ENCODE measurements around the gene GRIP2. TPM values are rescaled to one million over a fixed set of nuclear protein-coding genes. Genes with fewer than 3 reads are reported as not detected.

The GRIP2 gene
- total RNA-seq, 1 donor from 2014 or later, result 3.3 TPM

- Histone ChIP-seq H3K4me1 (ENCODE audit: insufficient read depth, low read length) (peaks cover 43% of the 10 kb centered on the region), H3K9ac (ENCODE audit: low read length) (no peak overlapping the region), H3K36me3 (ENCODE audit: insufficient read depth, low read length) (no peaks in the 10 kb centered on the region), H3K4me3 (ENCODE audit: insufficient read depth, low read depth, low read length) (no peak overlapping the region), H3K9me3 (ENCODE audit: insufficient read depth, low read depth, low read length) (no peaks in the 10 kb centered on the region), H3K27ac (ENCODE audit: low read depth, low read length) (no peak overlapping the region), H3K4me2 (ENCODE audit: low read length) (no peak overlapping the region), H3K27me3 (ENCODE audit: insufficient read depth, low read length) (no peaks in the 10 kb centered on the region), H4K20me1 (ENCODE audit: insufficient read depth, low read length) (no peaks in the 10 kb centered on the region), H3K79me2 (ENCODE audit: insufficient read depth, low read length) (no peaks in the 10 kb centered on the region), H2AFZ (ENCODE audit: low read depth, low read length) (no peak overlapping the region)
- no peak overlapping the region for H3K4me3 Mint-ChIP-seq (ENCODE audit: unreplicated experiment)
- no peak for DNase-seq (ENCODE audit: low read depth)
- no peak for TF ChIP-seq EZH2 (IDR thresholded peaks at IDR 0.05; ENCODE audit: insufficient read depth, low read length)
- no peak for TF ChIP-seq CTCF (IDR thresholded peaks at IDR 0.05; ENCODE audit: insufficient read depth, low read depth, low read length)
- no peaks in the 10 kb centered on the region for H3K27me3 Mint-ChIP-seq (ENCODE audit: low read depth, unreplicated experiment)
- H3K9me3 Mint-ChIP-seq (ENCODE audit: unreplicated experiment), result peaks cover 2% of the 10 kb centered on the region
- no peak for FAIRE-seq
- H3K4me1 Mint-ChIP-seq (ENCODE audit: low read depth, unreplicated experiment), result peaks cover 38% of the 10 kb centered on the region
- peaks cover 4% of the 10 kb centered on the region for H3K36me3 Mint-ChIP-seq (ENCODE audit: low read depth, unreplicated experiment)
- no peak overlapping the region for H3K27ac Mint-ChIP-seq (ENCODE audit: unreplicated experiment)
Measured at GRCh38 chr3:14459384-14459783, 80.8 kb downstream of the GRIP2 start.

- no peak overlapping the region for H3K27ac Mint-ChIP-seq (ENCODE audit: unreplicated experiment)
- H3K4me3 ChIP-seq (ENCODE audit: insufficient read depth, low read depth, low read length), result no peak overlapping the region
- peaks cover 2% of the 10 kb centered on the region for H3K9me3 Mint-ChIP-seq (ENCODE audit: unreplicated experiment)
- peaks cover 42% of the 10 kb centered on the region for H3K4me1 Mint-ChIP-seq (ENCODE audit: low read depth, unreplicated experiment)
- no peak overlapping the region for H3K27ac ChIP-seq (ENCODE audit: low read depth, low read length)
- H3K36me3 Mint-ChIP-seq (ENCODE audit: low read depth, unreplicated experiment), result peaks cover 8% of the 10 kb centered on the region
- H3K4me3 Mint-ChIP-seq (ENCODE audit: unreplicated experiment), result no peak overlapping the region
- H3K27me3 Mint-ChIP-seq (ENCODE audit: low read depth, unreplicated experiment), result no peaks in the 10 kb centered on the region
- H3K79me2 ChIP-seq (ENCODE audit: insufficient read depth, low read length), result no peaks in the 10 kb centered on the region
- H3K4me2 ChIP-seq (ENCODE audit: low read length), result no peak overlapping the region
- H4K20me1 ChIP-seq (ENCODE audit: insufficient read depth, low read length), result no peaks in the 10 kb centered on the region
- no peaks in the 10 kb centered on the region for H3K36me3 ChIP-seq (ENCODE audit: insufficient read depth, low read length)
- no peak for DNase-seq (ENCODE audit: low read depth)
- H3K9me3 ChIP-seq (ENCODE audit: insufficient read depth, low read depth, low read length), result no peaks in the 10 kb centered on the region
- H2AFZ ChIP-seq (ENCODE audit: low read depth, low read length), result no peak overlapping the region
- TF ChIP-seq CTCF (IDR thresholded peaks at IDR 0.05; ENCODE audit: insufficient read depth, low read depth, low read length) (no peak), EZH2 (IDR thresholded peaks at IDR 0.05; ENCODE audit: insufficient read depth, low read length) (no peak)
- H3K27me3 ChIP-seq (ENCODE audit: insufficient read depth, low read length), result no peaks in the 10 kb centered on the region
- peaks cover 50% of the 10 kb centered on the region for H3K4me1 ChIP-seq (ENCODE audit: insufficient read depth, low read length)
- no peak overlapping the region for H3K9ac ChIP-seq (ENCODE audit: low read length)
- peak; percentile 13 for FAIRE-seq
Measured at GRCh38 chr3:14458434-14459275, 81.5 kb downstream of the GRIP2 start.

DNA sequence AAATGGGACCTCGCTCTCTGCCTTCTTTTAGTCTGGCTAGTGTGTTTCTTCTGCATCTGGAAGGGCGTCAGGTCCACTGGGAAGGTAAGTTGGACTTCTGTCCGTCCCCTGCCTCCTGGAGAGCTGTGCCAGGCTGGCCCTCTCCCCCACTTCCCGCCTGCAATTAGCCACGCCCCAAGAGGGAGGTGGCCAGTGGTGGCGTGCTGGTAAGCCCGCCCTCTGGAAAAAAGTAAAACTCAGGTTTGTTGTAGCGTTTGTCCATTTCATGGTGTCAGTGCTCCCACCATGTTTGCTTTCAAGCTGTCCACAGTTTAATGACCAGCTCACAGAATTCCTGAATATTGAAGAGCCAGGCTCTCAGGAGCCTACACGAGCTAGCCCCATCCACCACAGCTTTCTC lies 82.1 kb downstream of the GRIP2 start:
- FAIRE-seq (no peak), DNase-seq (ENCODE audit: low read depth) (no peak)
- no peaks in the 10 kb centered on the region for H3K9me3 ChIP-seq (ENCODE audit: insufficient read depth, low read depth, low read length)
- no peak overlapping the region for H2AFZ ChIP-seq (ENCODE audit: low read depth, low read length)
- H3K27ac ChIP-seq (ENCODE audit: low read depth, low read length), result no peak overlapping the region
- no peak overlapping the region for H3K4me3 Mint-ChIP-seq (ENCODE audit: unreplicated experiment)
- H3K4me3 ChIP-seq (ENCODE audit: insufficient read depth, low read depth, low read length), result no peak overlapping the region
- H3K4me2 ChIP-seq (ENCODE audit: low read length), result no peak overlapping the region
- H3K36me3 ChIP-seq (ENCODE audit: insufficient read depth, low read length), result no peaks in the 10 kb centered on the region
- H4K20me1 ChIP-seq (ENCODE audit: insufficient read depth, low read length), result no peaks in the 10 kb centered on the region
- H3K4me1 Mint-ChIP-seq (ENCODE audit: low read depth, unreplicated experiment), result peaks cover 48% of the 10 kb centered on the region
- TF ChIP-seq CTCF (IDR thresholded peaks at IDR 0.05; ENCODE audit: insufficient read depth, low read depth, low read length), result no peak
- no peak for TF ChIP-seq EZH2 (IDR thresholded peaks at IDR 0.05; ENCODE audit: insufficient read depth, low read length)
- peaks cover 2% of the 10 kb centered on the region for H3K9me3 Mint-ChIP-seq (ENCODE audit: unreplicated experiment)
- H3K27me3 ChIP-seq (ENCODE audit: insufficient read depth, low read length), result no peaks in the 10 kb centered on the region
- H3K4me1 ChIP-seq (ENCODE audit: insufficient read depth, low read length), result peaks cover 57% of the 10 kb centered on the region
- no peak overlapping the region for H3K9ac ChIP-seq (ENCODE audit: low read length)
- H3K36me3 Mint-ChIP-seq (ENCODE audit: low read depth, unreplicated experiment), result peaks cover 8% of the 10 kb centered on the region
- peak overlapping the region; percentile 47 for H3K27ac Mint-ChIP-seq (ENCODE audit: unreplicated experiment)
- no peaks in the 10 kb centered on the region for H3K79me2 ChIP-seq (ENCODE audit: insufficient read depth, low read length)
- no peaks in the 10 kb centered on the region for H3K27me3 Mint-ChIP-seq (ENCODE audit: low read depth, unreplicated experiment)

Measured in astrocyte (in vitro differentiated cells and primary cell).